Astrocyte of the cerebellum (primary cell): Measurements from ENCODE around the gene PTPN12.

ENCODE experiments used
- DNase-seq: peaks from one replicate; pipeline ENCODE4 v3.0.0-alpha.2; 2011; ENCODE audit warnings: low read depth
- H3K4me3 ChIP-seq: 2 replicates; pipeline ENCODE4 v1.5.1; 2011; ENCODE audit warnings: mild to moderate bottlenecking, low read depth, low read length, moderate library complexity
- CTCF ChIP-seq: IDR thresholded peaks from 2 replicates; pipeline ENCODE4 v1.5.1; 2012; ENCODE audit warnings: low read length, low read depth, moderate library complexity, mild to moderate bottlenecking; ENCODE audit errors: missing control alignments
- in situ Hi-C: cut with HindIII; loops from 2 replicates; pipeline ENCODE4 v1.10.0; 2017; ENCODE audit warnings: low sequenced_read_pairs

The PTPN12 gene

GRCh38 chr7:77548206-77548605, 11.1 kb downstream of the PTPN12 start:
- DNase-seq: no peak
- no peak overlapping the region for H3K4me3 ChIP-seq
- no peak for TF ChIP-seq CTCF
- in situ Hi-C loops: no loop called here

GRCh38 chr7:77549106-77549870, 12.2 kb downstream of the PTPN12 start:
- TF ChIP-seq CTCF: no peak
- no peak for DNase-seq
- no peak overlapping the region for H3K4me3 ChIP-seq
- in situ Hi-C loops: no loop called here

GRCh38 chr7:77550586-77550985, 13.5 kb downstream of the PTPN12 start:
- no peak overlapping the region for H3K4me3 ChIP-seq
- peak; percentile 74 for DNase-seq
- no peak for TF ChIP-seq CTCF
- in situ Hi-C loops: no loop called here

- no peak overlapping the region for H3K4me3 ChIP-seq
Measured at GRCh38 chr7:77553123-77553522, 16.0 kb downstream of the PTPN12 start.

GRCh38 chr7:77558284-77558967, 21.3 kb downstream of the PTPN12 start:
- no peak for TF ChIP-seq CTCF
- no peak overlapping the region for H3K4me3 ChIP-seq
- no peak for DNase-seq
- in situ Hi-C loops: no loop called here

More at GRCh38 chr7:77553123-77553522, 16.0 kb downstream of the PTPN12 start:
- TF ChIP-seq CTCF: no peak
- no peak for DNase-seq
- in situ Hi-C loops: no loop called here

GRCh38 chr7:77561352-77561751, 24.3 kb downstream of the PTPN12 start:
- no peak for DNase-seq
- in situ Hi-C loops: no loop called here
- TF ChIP-seq CTCF: no peak
- no peak overlapping the region for H3K4me3 ChIP-seq
